Activated CD4-positive, alpha-beta memory T cell treated with anti-CD3 and anti-CD28 coated beads for 36 hours (primary cell): Measurements from ENCODE around the gene SLX4IP. TPM values are rescaled to one million over a fixed set of nuclear protein-coding genes. Genes with fewer than 3 reads are reported as not detected.

Experiments used
- CTCF ChIA-PET: fragments of 350-600 bp; sonication (Branson Sonifier 250); formaldehyde crosslinking; loops from one replicate; lab custom pipeline; 2021; ENCODE audit warnings: antibody characterized with exemption, inconsistent platforms; lab: Charles Lee
- POLR2A ChIA-PET: fragments of 350-600 bp; sonication (Branson Sonifier 250); formaldehyde crosslinking; loops from one replicate; lab custom pipeline; 2021; ENCODE audit warnings: antibody characterized with exemption; lab: Charles Lee
- DNase-seq: peaks from one replicate; pipeline ENCODE4 v3.0.0-alpha.2; 2020
- H3K27ac Mint-ChIP-seq: one replicate; pipeline ENCODE4 v1.8.0; 2021; ENCODE audit warnings: mixed read lengths
- H3K27me3 Mint-ChIP-seq: one replicate; pipeline ENCODE4 v1.8.0; 2021; ENCODE audit warnings: mixed read lengths
- H3K36me3 Mint-ChIP-seq: one replicate; pipeline ENCODE4 v1.8.0; 2021; ENCODE audit warnings: mixed read lengths
- H3K4me1 Mint-ChIP-seq: one replicate; pipeline ENCODE4 v1.8.0; 2021; ENCODE audit warnings: low read depth, mixed read lengths
- H3K4me3 Mint-ChIP-seq: one replicate; pipeline ENCODE4 v1.8.0; 2021; ENCODE audit warnings: mild to moderate bottlenecking, mixed read lengths
- H3K9me3 Mint-ChIP-seq: one replicate; pipeline ENCODE4 v1.8.0; 2021; ENCODE audit warnings: mixed read lengths
- intact Hi-C: fragments of 100-400 bp; cut with micrococcal nuclease; formaldehyde crosslinking; loops from one replicate; pipeline ENCODE4 v1.15.1; 2023
- total RNA-seq, 2 experiments: library from RNA; stranded (reverse); gene quantifications; one replicate each; pipeline ENCODE4 v1.2.3, GENCODE V29; 2021

Gene SLX4IP
- total RNA-seq, 2 experiments from 2014 or later = 5.5 to 6.3 TPM

GRCh38 chr20:10646006-10646405 lies 210.9 kb downstream of the SLX4IP start:
- no peaks in the 10 kb centered on the region for H3K36me3 Mint-ChIP-seq
- no peaks in the 10 kb centered on the region for H3K9me3 Mint-ChIP-seq
- no peak overlapping the region for H3K4me3 Mint-ChIP-seq
- H3K27me3 Mint-ChIP-seq = peaks cover 5% of the 10 kb centered on the region
- ChIA-PET POLR2A (no interaction called here), CTCF (no interaction called here)
- intact Hi-C loops = no loop called here
- no peak overlapping the region for H3K27ac Mint-ChIP-seq
- H3K4me1 Mint-ChIP-seq = no peaks in the 10 kb centered on the region
- no peak for DNase-seq

GRCh38 chr20:10646886-10647420 lies 211.8 kb downstream of the SLX4IP start:
- intact Hi-C loops = no loop called here
- Mint-ChIP-seq H3K36me3 (no peaks in the 10 kb centered on the region), H3K27ac (no peak overlapping the region), H3K9me3 (no peaks in the 10 kb centered on the region), H3K27me3 (peaks cover 7% of the 10 kb centered on the region), H3K4me3 (no peak overlapping the region), H3K4me1 (no peaks in the 10 kb centered on the region)
- POLR2A ChIA-PET = no interaction called here
- CTCF ChIA-PET = no interaction called here
- DNase-seq = no peak

DNA sequence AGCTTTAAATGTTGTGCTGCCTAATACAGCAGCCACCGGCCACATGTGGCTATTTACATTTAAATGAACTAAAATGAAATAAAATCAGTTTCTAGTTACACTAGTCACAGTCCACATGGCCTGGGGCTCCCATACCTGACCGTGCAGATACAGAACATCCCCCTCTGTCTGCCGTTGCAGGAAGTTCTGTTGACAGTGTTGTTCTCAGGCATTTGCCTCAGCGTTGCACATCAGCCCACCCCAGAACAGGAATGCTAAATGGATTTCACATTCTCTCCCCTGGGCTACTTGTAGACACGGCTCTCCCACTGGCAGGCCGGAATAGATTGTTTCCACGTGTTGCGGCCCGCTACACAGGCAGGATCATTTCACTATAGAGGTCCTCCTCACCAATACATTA lies 212.4 kb downstream of the SLX4IP start:
- H3K4me1 Mint-ChIP-seq = no peaks in the 10 kb centered on the region
- no peak overlapping the region for H3K4me3 Mint-ChIP-seq
- peak; percentile 14 for DNase-seq
- peaks cover 7% of the 10 kb centered on the region for H3K27me3 Mint-ChIP-seq
- intact Hi-C loops = no loop called here
- no peaks in the 10 kb centered on the region for H3K36me3 Mint-ChIP-seq
- CTCF ChIA-PET = no interaction called here
- H3K27ac Mint-ChIP-seq = no peak overlapping the region
- no peaks in the 10 kb centered on the region for H3K9me3 Mint-ChIP-seq
- POLR2A ChIA-PET = no interaction called here

DNA sequence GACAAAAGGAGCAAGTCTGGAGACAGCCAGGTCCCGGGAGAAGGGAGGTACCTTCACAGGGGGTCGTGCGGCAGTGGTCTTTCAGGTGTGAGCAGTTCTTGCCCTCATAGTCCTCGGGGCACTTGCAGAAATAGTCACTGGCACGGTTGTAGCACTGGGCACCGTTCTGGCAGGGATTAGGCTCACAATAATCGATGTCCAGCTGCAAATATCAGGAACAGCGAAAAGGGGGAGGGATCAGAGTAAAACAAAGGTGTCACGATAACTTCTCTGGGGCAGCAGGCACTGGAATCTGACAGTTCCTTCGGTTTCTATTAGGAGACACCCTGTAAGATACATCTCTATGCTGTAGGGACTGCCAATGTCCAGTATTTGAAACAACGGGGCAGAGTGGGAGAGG lies 212.8 kb downstream of the SLX4IP start:
- Mint-ChIP-seq H3K4me3 (no peak overlapping the region), H3K27ac (no peak overlapping the region), H3K27me3 (peaks cover 7% of the 10 kb centered on the region), H3K9me3 (no peaks in the 10 kb centered on the region), H3K36me3 (no peaks in the 10 kb centered on the region), H3K4me1 (no peaks in the 10 kb centered on the region)
- CTCF ChIA-PET = no interaction called here
- POLR2A ChIA-PET = no interaction called here
- no peak for DNase-seq
- intact Hi-C loops = no loop called here

DNA sequence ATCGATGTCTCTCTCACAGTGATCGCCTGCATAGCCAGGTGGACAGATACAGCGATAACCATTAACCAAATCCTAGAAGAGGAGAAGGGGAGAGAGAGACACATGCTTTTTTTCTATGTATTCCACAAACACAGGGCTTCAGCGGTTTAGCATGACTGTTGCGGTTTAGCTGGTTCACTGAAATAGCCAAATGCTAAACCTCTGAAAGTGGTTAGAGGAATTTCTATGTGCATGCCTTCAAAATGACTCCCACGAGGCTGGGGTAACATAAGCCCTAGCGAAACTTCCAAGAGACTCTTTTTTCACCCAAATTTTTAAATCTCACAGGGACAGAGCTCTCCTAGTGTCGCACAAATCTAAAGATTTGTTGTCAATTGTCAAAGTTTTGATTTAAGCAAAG lies 213.5 kb downstream of the SLX4IP start:
- intact Hi-C loops = no loop called here
- Mint-ChIP-seq H3K27ac (no peak overlapping the region), H3K36me3 (no peaks in the 10 kb centered on the region), H3K27me3 (peaks cover 7% of the 10 kb centered on the region), H3K4me3 (no peak overlapping the region), H3K9me3 (no peaks in the 10 kb centered on the region), H3K4me1 (no peaks in the 10 kb centered on the region)
- no peak for DNase-seq
- POLR2A ChIA-PET = no interaction called here
- CTCF ChIA-PET = no interaction called here

DNA sequence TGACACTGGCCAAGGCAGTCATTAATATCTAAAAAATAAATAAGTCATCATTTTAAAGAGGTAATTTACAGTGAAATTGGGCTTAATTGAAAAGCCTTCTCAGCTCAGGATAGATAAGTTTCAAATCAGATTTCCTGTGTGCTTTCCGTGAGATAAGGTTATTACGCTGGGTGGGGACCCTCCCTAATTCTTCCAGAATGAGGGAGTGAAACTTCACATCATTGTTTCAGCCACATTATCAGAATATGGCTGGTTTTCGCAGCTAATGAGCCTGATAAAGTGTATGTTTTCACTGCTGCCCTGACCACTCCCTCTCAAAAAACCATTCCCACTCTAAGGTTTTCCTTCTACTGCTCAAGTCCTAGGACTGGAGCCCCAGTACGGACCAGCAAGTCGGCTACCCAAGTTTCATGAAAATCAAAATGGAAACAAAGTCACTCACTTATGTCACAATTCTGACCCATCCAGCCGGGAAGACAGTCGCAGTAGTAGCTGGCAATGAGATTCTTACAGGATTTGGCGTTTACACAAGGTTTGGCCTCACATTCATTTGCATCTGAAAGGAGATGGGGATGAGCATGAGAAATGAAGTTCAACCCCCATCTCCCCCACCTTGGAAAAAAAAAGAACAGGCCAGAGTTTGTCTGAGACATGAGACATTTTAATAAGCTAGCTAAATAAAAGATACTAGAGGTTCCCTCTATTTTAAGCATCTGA lies 214.1 kb downstream of the SLX4IP start:
- no peaks in the 10 kb centered on the region for H3K9me3 Mint-ChIP-seq
- intact Hi-C loops = no loop called here
- H3K27ac Mint-ChIP-seq = no peak overlapping the region
- no peaks in the 10 kb centered on the region for H3K4me1 Mint-ChIP-seq
- peaks cover 9% of the 10 kb centered on the region for H3K27me3 Mint-ChIP-seq
- no peak for DNase-seq
- ChIA-PET CTCF (no interaction called here), POLR2A (no interaction called here)
- no peaks in the 10 kb centered on the region for H3K36me3 Mint-ChIP-seq
- no peak overlapping the region for H3K4me3 Mint-ChIP-seq

DNA sequence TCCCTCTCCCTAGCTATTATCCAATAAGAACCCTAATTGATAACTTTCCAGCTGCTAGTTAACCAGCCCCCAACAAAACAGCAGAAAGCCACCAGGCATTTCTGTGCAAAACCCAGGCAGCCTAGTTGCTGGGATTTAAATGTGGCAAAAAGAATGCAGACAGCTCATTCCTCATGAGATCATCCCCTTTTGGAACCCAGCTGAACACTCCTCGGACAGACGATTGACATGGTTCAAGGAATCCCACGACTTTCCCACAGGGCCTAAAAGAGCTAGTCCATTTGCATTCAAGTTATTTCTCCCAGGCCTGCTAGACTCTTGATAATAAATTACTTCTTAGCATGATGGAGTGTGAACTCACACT lies 214.7 kb downstream of the SLX4IP start:
- ChIA-PET POLR2A (no interaction called here), CTCF (no interaction called here)
- no peak overlapping the region for H3K4me3 Mint-ChIP-seq
- H3K27ac Mint-ChIP-seq = no peak overlapping the region
- H3K4me1 Mint-ChIP-seq = no peaks in the 10 kb centered on the region
- peaks cover 15% of the 10 kb centered on the region for H3K27me3 Mint-ChIP-seq
- H3K36me3 Mint-ChIP-seq = no peaks in the 10 kb centered on the region
- intact Hi-C loops = no loop called here
- no peak for DNase-seq
- H3K9me3 Mint-ChIP-seq = no peaks in the 10 kb centered on the region

- peaks cover 17% of the 10 kb centered on the region for H3K27me3 Mint-ChIP-seq
- CTCF ChIA-PET = interaction anchor here (0.6 kb wide), 1 partner anchor 494 kb away, joined by 3 read pairs; no protein-coding TSS in a partner anchor
- H3K36me3 Mint-ChIP-seq = no peaks in the 10 kb centered on the region
- no peak overlapping the region for H3K4me3 Mint-ChIP-seq
- intact Hi-C loops = no loop called here
- no peaks in the 10 kb centered on the region for H3K9me3 Mint-ChIP-seq
- no peak overlapping the region for H3K27ac Mint-ChIP-seq
- POLR2A ChIA-PET = no interaction called here
- DNase-seq = no peak
- H3K4me1 Mint-ChIP-seq = no peaks in the 10 kb centered on the region
These were observed 216.3 kb downstream of the SLX4IP start for GRCh38 chr20:10651227-10651990.

DNA sequence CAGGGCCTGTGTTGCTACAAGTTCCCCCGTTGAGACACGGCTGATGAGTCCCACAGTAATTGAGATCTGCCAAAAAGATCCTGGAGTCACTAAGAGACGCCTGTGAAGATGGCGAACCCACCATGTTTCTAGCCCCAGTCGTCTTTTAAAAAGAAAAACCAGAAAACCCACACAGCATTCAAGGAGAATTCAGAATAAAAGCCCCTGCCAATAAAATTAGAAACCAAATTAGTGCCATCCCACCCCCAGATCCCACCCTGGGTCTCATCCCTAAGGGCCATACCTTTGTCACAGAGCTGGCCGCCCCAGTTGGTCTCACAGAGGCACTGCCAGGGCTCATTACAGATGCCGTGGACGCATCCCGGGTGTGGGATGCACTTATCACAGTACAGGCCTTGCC lies 217.1 kb downstream of the SLX4IP start:
- Mint-ChIP-seq H3K9me3 (no peaks in the 10 kb centered on the region), H3K4me1 (no peaks in the 10 kb centered on the region), H3K27ac (no peak overlapping the region), H3K4me3 (no peak overlapping the region), H3K27me3 (peaks cover 17% of the 10 kb centered on the region), H3K36me3 (no peaks in the 10 kb centered on the region)
- intact Hi-C loops = no loop called here
- DNase-seq = no peak
- POLR2A ChIA-PET = no interaction called here
- CTCF ChIA-PET = no interaction called here

DNA sequence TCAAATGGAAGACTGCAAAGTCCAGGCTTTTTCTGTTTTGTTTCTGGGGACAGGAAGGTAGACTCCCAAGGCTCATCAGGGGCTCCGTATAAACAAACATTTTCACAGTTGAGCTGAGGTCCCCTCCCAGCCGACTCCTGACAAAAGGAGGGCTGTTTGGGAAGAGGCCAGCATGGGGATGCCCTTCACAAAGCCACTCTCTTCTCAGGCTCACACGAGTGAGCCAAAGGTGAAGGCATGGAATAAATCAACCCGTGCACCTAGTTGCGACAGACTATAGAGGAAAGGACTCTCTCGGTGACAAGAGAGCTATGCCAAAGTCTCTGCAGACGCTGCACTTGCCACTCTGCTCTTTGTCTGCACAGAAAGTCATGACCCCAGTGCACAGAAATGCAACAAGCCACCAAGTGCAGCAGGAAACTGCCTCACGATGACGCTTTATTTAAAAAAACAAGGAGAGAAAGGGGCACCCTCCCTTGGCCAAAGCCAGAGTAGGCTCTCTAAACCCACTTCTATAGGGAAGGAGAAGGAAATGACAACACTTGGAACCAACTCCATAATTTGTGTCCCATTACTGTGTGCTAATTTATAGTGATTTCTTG lies 217.7 kb downstream of the SLX4IP start:
- CTCF ChIA-PET = no interaction called here
- intact Hi-C loops = no loop called here
- H3K4me3 Mint-ChIP-seq = no peak overlapping the region

GRCh38 chr20:10653599-10654249 lies 218.6 kb downstream of the SLX4IP start:
- Mint-ChIP-seq H3K27ac (no peak overlapping the region), H3K4me1 (no peaks in the 10 kb centered on the region), H3K27me3 (peaks cover 19% of the 10 kb centered on the region), H3K4me3 (no peak overlapping the region), H3K36me3 (no peaks in the 10 kb centered on the region), H3K9me3 (no peaks in the 10 kb centered on the region)
- ChIA-PET POLR2A (no interaction called here), CTCF (no interaction called here)
- no peak for DNase-seq
- intact Hi-C loops = no loop called here

More for the DNA sequence above, 217.7 kb downstream of the SLX4IP start:
- H3K9me3 Mint-ChIP-seq = no peaks in the 10 kb centered on the region
- H3K36me3 Mint-ChIP-seq = no peaks in the 10 kb centered on the region
- H3K27ac Mint-ChIP-seq = no peak overlapping the region
- H3K4me1 Mint-ChIP-seq = no peaks in the 10 kb centered on the region
- POLR2A ChIA-PET = no interaction called here
- H3K27me3 Mint-ChIP-seq = peaks cover 15% of the 10 kb centered on the region
- DNase-seq = no peak

GRCh38 chr20:10654250-10654610 lies 219.1 kb downstream of the SLX4IP start:
- no peak for DNase-seq
- no peaks in the 10 kb centered on the region for H3K4me1 Mint-ChIP-seq
- no peak overlapping the region for H3K27ac Mint-ChIP-seq
- no peaks in the 10 kb centered on the region for H3K9me3 Mint-ChIP-seq
- no peak overlapping the region for H3K4me3 Mint-ChIP-seq
- ChIA-PET POLR2A (no interaction called here), CTCF (no interaction called here)
- no peaks in the 10 kb centered on the region for H3K36me3 Mint-ChIP-seq
- H3K27me3 Mint-ChIP-seq = peaks cover 22% of the 10 kb centered on the region
- intact Hi-C loops = no loop called here
